ENCODE measurements around the gene PACS1. TPM values are rescaled to one million over a fixed set of nuclear protein-coding genes. Genes with fewer than 3 reads are reported as not detected.
A peak's percentile ranks its signal among the peaks of the same experiment; 100 is the strongest.

Gene PACS1
- total RNA-seq, 1 experiment from 2014 or later, result 13.0 TPM

GRCh38 chr11:66288671-66289547 is 218.8 kb downstream of the PACS1 start, which contains the start of gene YIF1A:
Gene YIF1A, minus strand, starts transcription at chr11:66289143. Its CDS starts 158 bp downstream, at chr11:66288985.
- peak; percentile 99 for DNase-seq (ENCODE audit: low read depth)

- DNase-seq (ENCODE audit: low read depth), result peak; percentile 84
Measured at GRCh38 chr11:66289548-66290329, 219.7 kb downstream of the PACS1 start.

- no peak for DNase-seq (ENCODE audit: low read depth)
Measured at GRCh38 chr11:66290330-66290621, 220.2 kb downstream of the PACS1 start.

GRCh38 chr11:66291303-66291705 is 221.2 kb downstream of the PACS1 start:
- no peak for DNase-seq (ENCODE audit: low read depth)

GRCh38 chr11:66291706-66292542 is 221.9 kb downstream of the PACS1 start, which contains the start of gene TMEM151A:
Gene TMEM151A, plus strand, starts transcription at chr11:66291894. Its CDS starts 120 bp downstream, at chr11:66292014.
- DNase-seq (ENCODE audit: low read depth), result no peak

GRCh38 chr11:66292543-66293332 is 222.7 kb downstream of the PACS1 start:
- DNase-seq (ENCODE audit: low read depth), result no peak

GRCh38 chr11:66293352-66293751 is 223.3 kb downstream of the PACS1 start:
- DNase-seq (ENCODE audit: low read depth), result no peak

GRCh38 chr11:66293777-66294625 is 223.9 kb downstream of the PACS1 start:
- DNase-seq (ENCODE audit: low read depth), result no peak

Other genes with a start within 250 kb of the PACS1 start
- 0.39 TPM in 1 of 2 replicates, not detected in the other for gene SNX32, start 236.3 kb upstream of the PACS1 start, total RNA-seq (2014; rRNA removed; shearing (Covaris generic))
- gene CFL1, start 212.1 kb upstream of the PACS1 start, total RNA-seq (2014; rRNA removed; shearing (Covaris generic)), result 1,524 and 1,831 TPM in 2 replicates
- gene MUS81, start 209.8 kb upstream of the PACS1 start, total RNA-seq (2014; rRNA removed; shearing (Covaris generic)), result 54.9 and 63.1 TPM in 2 replicates
- gene EFEMP2, start 197.5 kb upstream of the PACS1 start, total RNA-seq (2014; rRNA removed; shearing (Covaris generic)), result 7.1 and 7.4 TPM in 2 replicates
- 0.11 TPM in 1 of 2 replicates, not detected in the other for gene CTSW, start 190.4 kb upstream of the PACS1 start, total RNA-seq (2014; rRNA removed; shearing (Covaris generic))
- 104 and 124 TPM in 2 replicates for gene FIBP, start 181.8 kb upstream of the PACS1 start, total RNA-seq (2014; rRNA removed; shearing (Covaris generic))
- 43.7 and 61.0 TPM in 2 replicates for gene CCDC85B, start 179.6 kb upstream of the PACS1 start, total RNA-seq (2014; rRNA removed; shearing (Covaris generic))
- 54.0 and 59.3 TPM in 2 replicates for gene FOSL1, start 169.9 kb upstream of the PACS1 start, total RNA-seq (2014; rRNA removed; shearing (Covaris generic))
- gene C11orf68, start 151.2 kb upstream of the PACS1 start, total RNA-seq (2014; rRNA removed; shearing (Covaris generic)), result 12.5 and 19.1 TPM in 2 replicates
- gene DRAP1, start 150.8 kb upstream of the PACS1 start, total RNA-seq (2014; rRNA removed; shearing (Covaris generic)), result 267 and 294 TPM in 2 replicates
- gene TSGA10IP, start 124.8 kb upstream of the PACS1 start, total RNA-seq (2014; rRNA removed; shearing (Covaris generic)), result not detected in 2 replicates
- 67.4 and 84.6 TPM in 2 replicates for gene SART1, start 108.5 kb upstream of the PACS1 start, total RNA-seq (2014; rRNA removed; shearing (Covaris generic))
- 58.6 and 60.9 TPM in 2 replicates for gene EIF1AD, start 68.1 kb upstream of the PACS1 start, total RNA-seq (2014; rRNA removed; shearing (Covaris generic))
- 54.1 and 65.0 TPM in 2 replicates for gene BANF1, start 67.8 kb upstream of the PACS1 start, total RNA-seq (2014; rRNA removed; shearing (Covaris generic))
- not detected in 2 replicates for gene CST6, start 58.3 kb upstream of the PACS1 start, total RNA-seq (2014; rRNA removed; shearing (Covaris generic))
- gene CATSPER1, start 43.8 kb upstream of the PACS1 start, total RNA-seq (2014; rRNA removed; shearing (Covaris generic)), result 0.45 and 1.3 TPM in 2 replicates
- not detected in 2 replicates for gene GAL3ST3, start 21.1 kb upstream of the PACS1 start, total RNA-seq (2014; rRNA removed; shearing (Covaris generic))
- gene SF3B2, start 17.9 kb upstream of the PACS1 start, total RNA-seq (2014; rRNA removed; shearing (Covaris generic)), result 257 and 289 TPM in 2 replicates
- 14.2 and 22.5 TPM in 2 replicates for gene KLC2, start 187.4 kb downstream of the PACS1 start, total RNA-seq (2014; rRNA removed; shearing (Covaris generic))
- 77.0 and 84.4 TPM in 2 replicates for gene RAB1B, start 198.4 kb downstream of the PACS1 start, total RNA-seq (2014; rRNA removed; shearing (Covaris generic))
- gene CNIH2, start 207.9 kb downstream of the PACS1 start, total RNA-seq (2014; rRNA removed; shearing (Covaris generic)), result 0.40 and 0.98 TPM in 2 replicates
- 135 and 143 TPM in 2 replicates for gene YIF1A, start 218.9 kb downstream of the PACS1 start, total RNA-seq (2014; rRNA removed; shearing (Covaris generic))
- 0.60 TPM in 1 of 2 replicates, not detected in the other for gene TMEM151A, start 221.6 kb downstream of the PACS1 start, total RNA-seq (2014; rRNA removed; shearing (Covaris generic))
- 0.06 TPM in 1 of 2 replicates, not detected in the other for gene CD248, start 246.8 kb downstream of the PACS1 start, total RNA-seq (2014; rRNA removed; shearing (Covaris generic))